Sigmoid colon (tissue), 3 donors: ENCODE measurements around the gene FBXO42.

Experiments used
- CTCF ChIP-seq, 4 experiments: fragments of 450-650 bp in 3 of 4; fragments of 200-600 bp in 1 of 4; IDR thresholded peaks; one replicate each; pipeline ENCODE4 v1.5.1; 2016 to 2019; ENCODE audit warnings: antibody characterized with exemption in 4 of 4, mild to moderate bottlenecking in 3 of 4, moderate library complexity in 2 of 4
- POLR2A ChIP-seq, 2 donors: fragments of 450-650 bp; IDR thresholded peaks; one replicate each; pipeline ENCODE4 v1.6.1; 2016; ENCODE audit warnings: antibody characterized with exemption in 2 of 2, mild to moderate bottlenecking in 2 of 2, moderate library complexity in 2 of 2

GRCh38 chr1:16298653-16299052 is 53.6 kb downstream of the FBXO42 start:
- TF ChIP-seq CTCF (IDR thresholded peaks at IDR 0.05) = no peak
- no peak for TF ChIP-seq POLR2A (IDR thresholded peaks at IDR 0.05)
